GM19099 (cell line): ENCODE results near the gene DTYMK.

ENCODE experiments used
- POLR2A ChIP-seq: IDR thresholded peaks from 3 replicates; pipeline ENCODE4 v1.6.1; 2011; ENCODE audit warnings: low read depth; ENCODE audit not compliant: insufficient read length; ENCODE audit errors: extremely low read depth

The DTYMK gene

GRCh38 chr2:241680827-241681599, 5.6 kb downstream of the DTYMK start:
- TF ChIP-seq POLR2A, result no peak

- TF ChIP-seq POLR2A, result no peak
Measured at GRCh38 chr2:241680044-241680443, 6.6 kb downstream of the DTYMK start.

GRCh38 chr2:241678784-241679540, 7.7 kb downstream of the DTYMK start:
- TF ChIP-seq POLR2A, result no peak

GRCh38 chr2:241678307-241678706, 8.3 kb downstream of the DTYMK start:
- TF ChIP-seq POLR2A, result no peak

- TF ChIP-seq POLR2A, result no peak
Measured at GRCh38 chr2:241677392-241677791, 9.2 kb downstream of the DTYMK start.

GRCh38 chr2:241676665-241677064, 9.9 kb downstream of the DTYMK start:
- TF ChIP-seq POLR2A, result no peak

- TF ChIP-seq POLR2A, result no peak
Measured at GRCh38 chr2:241675885-241676284, 10.7 kb downstream of the DTYMK start.

GRCh38 chr2:241673797-241674725, 12.6 kb downstream of the DTYMK start:
- TF ChIP-seq POLR2A, result no peak

GRCh38 chr2:241673189-241673663, 13.4 kb downstream of the DTYMK start:
- no peak for TF ChIP-seq POLR2A

- no peak for TF ChIP-seq POLR2A
Measured at GRCh38 chr2:241672243-241673188, 14.1 kb downstream of the DTYMK start.

GRCh38 chr2:241671457-241672240, 15.0 kb downstream of the DTYMK start:
- no peak for TF ChIP-seq POLR2A

GRCh38 chr2:241670333-241671110, 16.1 kb downstream of the DTYMK start:
- TF ChIP-seq POLR2A, result no peak
